DND-41 (cell line): Measurements from ENCODE around the gene MAP2K1.

Experiments used
- CTCF ChIP-seq: IDR thresholded peaks from 2 replicates; pipeline ENCODE4 v1.5.1; 2012; ENCODE audit warnings: borderline replicate concordance, low read length, moderate library complexity, mild to moderate bottlenecking; ENCODE audit not compliant: poor library complexity, severe bottlenecking; ENCODE audit errors: extremely low read depth
- EZH2 ChIP-seq: IDR thresholded peaks from 3 replicates; pipeline ENCODE4 v1.6.1; 2012; ENCODE audit warnings: borderline replicate concordance, low read depth, mild to moderate bottlenecking, moderate library complexity, low read length, inconsistent platforms; ENCODE audit not compliant: severe bottlenecking

GRCh38 chr15:66476535-66476934 lies 89.8 kb downstream of the MAP2K1 start:
- TF ChIP-seq EZH2, result no peak
- no peak for TF ChIP-seq CTCF
